Measurements from ENCODE around the gene SLC4A4.

The SLC4A4 gene

GRCh38 chr4:71550220-71551165 is 211.7 kb downstream of the SLC4A4 start:
- DNase-seq, result no peak

GRCh38 chr4:71553605-71554004 is 214.8 kb downstream of the SLC4A4 start:
- DNase-seq, result no peak

GRCh38 chr4:71554025-71554424 is 215.2 kb downstream of the SLC4A4 start:
- DNase-seq, result no peak

- no peak for DNase-seq
These were observed 219.4 kb downstream of the SLC4A4 start for GRCh38 chr4:71558248-71558647.

GRCh38 chr4:71559957-71560571 is 221.2 kb downstream of the SLC4A4 start:
- no peak for DNase-seq

GRCh38 chr4:71564775-71565174 is 226.0 kb downstream of the SLC4A4 start:
- no peak for DNase-seq

GRCh38 chr4:71566856-71567255 is 228.0 kb downstream of the SLC4A4 start:
- DNase-seq, result no peak

GRCh38 chr4:71568131-71568530 is 229.3 kb downstream of the SLC4A4 start:
- no peak for DNase-seq

- no peak for DNase-seq
These were observed 231.7 kb downstream of the SLC4A4 start for GRCh38 chr4:71570492-71570891.

GRCh38 chr4:71571346-71571745 is 232.5 kb downstream of the SLC4A4 start:
- DNase-seq, result no peak

GRCh38 chr4:71583971-71584370 is 245.2 kb downstream of the SLC4A4 start:
- no peak for DNase-seq

- DNase-seq, result no peak
These were observed 245.8 kb downstream of the SLC4A4 start for GRCh38 chr4:71584585-71584984.

GRCh38 chr4:71586087-71586763 is 247.4 kb downstream of the SLC4A4 start:
- no peak for DNase-seq

- no peak for DNase-seq
These were observed 249.2 kb downstream of the SLC4A4 start for GRCh38 chr4:71587995-71588394.

- DNase-seq, result no peak
These were observed 254.0 kb downstream of the SLC4A4 start for GRCh38 chr4:71592793-71593192.

- DNase-seq, result no peak
These were observed 254.5 kb downstream of the SLC4A4 start for GRCh38 chr4:71593311-71593710.

- DNase-seq, result no peak
These were observed 256.8 kb downstream of the SLC4A4 start for GRCh38 chr4:71595576-71596108.

- DNase-seq, result no peak
These were observed 260.8 kb downstream of the SLC4A4 start for GRCh38 chr4:71599578-71599977.

- no peak for DNase-seq
These were observed 263.6 kb downstream of the SLC4A4 start for GRCh38 chr4:71602289-71602900.

- DNase-seq, result no peak
These were observed 266.0 kb downstream of the SLC4A4 start for GRCh38 chr4:71604785-71605184.

GRCh38 chr4:71607109-71607508 is 268.3 kb downstream of the SLC4A4 start:
- DNase-seq, result no peak

GRCh38 chr4:71607780-71608677 is 269.2 kb downstream of the SLC4A4 start:
- DNase-seq, result no peak
